HG03139 (cell line): Measurements from ENCODE around the gene DPP4.
"Not testable (repeated sequence)": the region's sequence is repeated elsewhere in the genome, so short reads cannot be mapped to it uniquely, and the experiment has no call there.

ENCODE experiments used
- ATAC-seq: cut with Tn5 transposase; IDR thresholded peaks from one replicate; pipeline ENCODE4 v1.9.1; 2021; ENCODE audit not compliant: unreplicated experiment

Gene DPP4

GRCh38 chr2:162058973-162059668 lies 14.9 kb downstream of the DPP4 start:
- peak; percentile 72 for ATAC-seq

DNA sequence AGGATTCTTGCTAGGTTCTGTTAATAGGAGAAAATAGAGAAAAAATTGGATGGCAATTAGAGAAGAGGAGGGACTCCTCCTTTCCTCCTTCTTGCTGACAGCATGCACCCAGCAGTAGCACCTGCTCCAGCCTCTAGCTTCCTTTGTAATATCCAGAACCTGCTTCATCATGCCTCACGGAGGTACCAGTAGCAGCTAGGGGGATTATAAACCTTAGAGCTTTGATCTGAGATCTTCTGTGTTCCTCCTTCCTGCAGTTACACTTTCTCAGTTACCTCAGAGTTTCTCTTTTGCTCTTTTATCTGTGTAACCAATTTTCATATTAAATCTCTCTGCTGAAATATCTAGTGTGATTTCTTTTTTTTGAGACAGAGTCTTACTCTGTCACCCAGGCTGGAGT lies 16.6 kb downstream of the DPP4 start:
- no peak for ATAC-seq

DNA sequence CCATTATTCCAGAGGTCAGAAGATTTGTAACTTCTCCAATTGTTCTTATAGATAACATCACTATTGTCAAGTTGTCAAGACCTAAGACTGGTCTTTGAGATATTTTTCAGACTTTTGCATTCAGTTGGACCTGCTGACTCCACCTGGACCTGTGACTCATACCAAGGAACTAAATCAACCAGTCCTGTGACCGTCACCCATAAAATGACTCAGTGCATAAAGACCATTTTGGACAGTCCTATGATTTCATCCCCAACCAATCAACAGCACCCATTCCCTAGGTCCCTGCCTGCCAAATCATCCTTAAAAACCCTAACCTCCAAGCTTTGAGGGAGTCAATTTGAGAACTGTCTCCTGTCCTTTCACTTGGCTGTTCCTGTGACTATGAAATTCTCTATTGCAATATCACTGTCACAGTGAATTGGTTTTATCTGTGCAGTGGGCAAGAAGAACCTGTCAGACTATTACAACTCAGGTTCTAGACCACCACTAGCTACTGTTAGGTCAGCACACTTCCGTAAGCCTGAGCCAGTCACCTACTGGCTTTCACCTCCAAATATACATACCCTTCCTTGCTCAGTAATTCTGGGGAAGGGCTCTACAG lies 17.1 kb downstream of the DPP4 start:
- ATAC-seq: no peak

- ATAC-seq: no peak
These were observed 20.2 kb downstream of the DPP4 start for GRCh38 chr2:162053808-162054155.

DNA sequence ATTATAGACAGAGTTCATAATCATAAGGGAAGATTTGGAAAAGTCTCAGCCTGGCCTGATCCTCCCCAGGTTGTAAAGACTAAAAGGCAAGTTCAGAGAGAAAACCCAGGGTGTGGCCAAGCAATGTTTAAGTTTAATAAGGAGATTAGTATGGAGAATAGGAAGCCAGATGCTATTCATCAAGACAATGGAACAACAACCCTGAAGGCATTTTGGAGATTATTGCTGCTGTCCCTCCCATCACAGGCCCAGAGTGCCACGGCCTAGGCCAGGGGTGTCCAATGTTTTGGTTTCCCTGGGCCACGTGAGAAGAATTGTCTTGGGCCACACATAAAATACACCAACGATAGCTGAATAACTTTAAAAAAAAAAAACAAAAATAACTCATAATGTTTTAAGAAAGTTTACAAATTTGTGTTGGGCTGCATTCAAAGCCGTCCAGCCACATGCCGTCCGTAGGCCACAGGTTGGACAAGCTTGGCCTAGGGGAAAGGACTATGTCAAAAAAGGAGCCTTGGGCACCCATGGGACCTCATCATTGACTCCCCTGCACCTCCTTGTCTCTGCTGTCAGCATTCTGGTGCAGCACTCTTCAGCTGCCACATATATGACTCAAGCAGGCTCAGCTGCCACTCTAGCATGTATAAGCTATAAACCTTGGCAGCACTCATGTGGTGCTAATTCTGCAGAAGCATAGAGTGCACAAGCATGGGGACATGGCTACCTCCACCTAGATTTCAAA lies 20.8 kb downstream of the DPP4 start:
- ATAC-seq: no peak

GRCh38 chr2:162050513-162050961 lies 23.5 kb downstream of the DPP4 start:
- no peak for ATAC-seq

- ATAC-seq: not testable (repeated sequence)
These were observed 24.9 kb downstream of the DPP4 start for GRCh38 chr2:162049089-162049488.

GRCh38 chr2:162044586-162044985 lies 29.4 kb downstream of the DPP4 start:
- no peak for ATAC-seq

- ATAC-seq: no peak
These were observed 30.9 kb downstream of the DPP4 start for GRCh38 chr2:162043132-162043531.

- no peak for ATAC-seq
These were observed 32.5 kb downstream of the DPP4 start for GRCh38 chr2:162041485-162041884.

GRCh38 chr2:162038725-162039124 lies 35.3 kb downstream of the DPP4 start:
- no peak for ATAC-seq

DNA sequence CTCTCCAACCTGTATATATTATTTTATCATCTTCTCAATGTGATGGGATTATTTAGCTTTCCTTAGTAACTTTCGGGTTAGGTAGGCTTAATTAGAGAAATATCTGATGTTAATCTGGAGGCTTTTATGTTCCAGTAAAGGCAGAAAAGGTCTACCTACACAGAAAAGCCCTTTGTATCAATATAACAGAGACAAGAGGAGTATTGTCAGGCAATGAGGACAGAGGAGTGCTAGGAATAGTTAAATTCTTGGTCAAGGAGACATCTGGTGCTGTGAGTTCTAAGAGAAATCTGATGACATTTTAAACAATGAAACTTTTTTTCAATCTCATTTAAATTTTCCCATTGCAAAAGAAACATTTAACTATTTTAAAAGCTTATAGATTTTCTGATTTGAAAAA lies 36.1 kb downstream of the DPP4 start:
- no peak for ATAC-seq

DNA sequence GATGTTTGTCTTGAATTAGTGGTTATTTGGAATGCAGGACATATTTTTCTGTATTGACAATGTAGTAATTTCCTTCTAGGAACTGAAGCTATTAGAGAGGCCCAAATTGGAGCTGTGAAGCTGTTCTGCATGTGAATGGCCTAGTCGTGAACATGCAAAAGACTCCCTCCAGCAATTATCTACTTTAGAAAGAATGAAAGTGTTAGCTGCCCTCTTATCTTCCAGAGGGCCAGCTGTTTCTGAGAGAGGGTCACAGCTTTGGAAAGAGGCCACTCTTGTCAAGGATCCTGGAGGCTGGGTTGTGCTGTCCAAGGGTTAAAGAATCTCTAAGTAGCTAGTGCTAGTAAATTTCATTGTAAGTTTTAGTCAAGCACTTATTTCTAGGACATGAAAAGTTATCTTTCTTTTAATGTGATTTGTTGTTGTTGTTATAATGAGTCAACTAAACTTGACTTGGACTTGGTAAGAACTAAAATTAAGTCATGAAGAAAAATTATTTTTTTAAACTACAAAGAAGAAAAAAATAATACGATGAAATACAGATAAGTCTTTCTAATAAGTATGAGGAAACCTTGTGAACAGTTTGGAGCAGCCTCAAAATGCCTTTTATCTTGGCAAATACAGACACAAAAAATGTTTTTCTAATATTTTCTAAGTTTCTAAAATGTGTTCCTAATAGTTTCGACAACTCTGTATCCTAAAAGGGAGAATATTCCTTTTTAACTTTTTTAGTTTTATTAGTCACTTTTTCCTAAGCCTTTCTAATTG lies 36.8 kb downstream of the DPP4 start:
- ATAC-seq: no peak

GRCh38 chr2:162035981-162036380 lies 38.0 kb downstream of the DPP4 start:
- ATAC-seq: no peak

- ATAC-seq: no peak
These were observed 43.4 kb downstream of the DPP4 start for GRCh38 chr2:162030363-162031190.

DNA sequence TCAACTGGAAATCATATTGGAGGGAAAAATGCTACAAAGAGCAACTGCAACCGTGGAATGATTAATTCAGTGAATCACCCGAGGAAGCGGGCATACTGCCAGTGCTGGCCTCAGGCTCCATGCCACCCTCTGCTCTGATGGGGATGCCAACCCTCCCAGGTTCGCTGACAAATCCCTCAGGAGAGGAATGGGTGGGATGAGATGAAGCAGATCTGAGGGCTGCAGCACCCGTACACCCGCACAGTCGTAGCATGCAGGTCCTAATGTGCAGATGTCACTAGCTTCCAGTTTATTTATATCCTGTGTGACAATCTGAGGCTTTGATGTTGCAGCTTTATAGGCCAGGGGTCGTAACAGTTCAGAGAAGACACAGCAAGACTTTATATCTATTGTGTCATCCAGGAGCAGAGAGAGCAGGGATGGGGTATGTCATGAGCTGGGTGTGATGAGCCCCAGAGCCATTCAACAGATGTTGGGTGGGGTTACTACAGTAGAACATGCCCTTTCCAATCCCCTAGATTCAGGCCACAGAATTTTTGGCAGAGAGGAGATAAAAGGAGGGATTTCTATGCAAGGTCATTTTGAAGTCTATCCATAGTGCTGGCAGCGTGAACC lies 44.6 kb downstream of the DPP4 start:
- no peak for ATAC-seq

DNA sequence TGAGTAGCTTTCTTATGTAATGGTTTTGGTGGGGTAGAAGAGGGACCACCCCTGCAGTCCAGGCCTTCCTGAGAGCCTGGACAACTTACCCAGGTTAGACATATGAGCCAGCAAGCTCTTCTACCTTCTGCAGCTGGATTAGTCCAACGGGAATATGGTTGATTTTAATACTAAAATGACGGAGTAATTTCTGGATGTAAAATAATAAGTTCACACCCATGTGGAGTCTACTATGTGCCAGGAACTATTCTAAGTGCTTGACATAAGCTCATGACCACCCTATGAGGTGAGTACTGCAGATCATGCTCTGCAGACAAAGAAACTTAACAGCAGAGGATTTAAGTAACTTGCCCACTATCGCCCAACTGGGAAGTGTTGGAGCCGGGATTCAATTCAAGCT lies 45.5 kb downstream of the DPP4 start:
- no peak for ATAC-seq

DNA sequence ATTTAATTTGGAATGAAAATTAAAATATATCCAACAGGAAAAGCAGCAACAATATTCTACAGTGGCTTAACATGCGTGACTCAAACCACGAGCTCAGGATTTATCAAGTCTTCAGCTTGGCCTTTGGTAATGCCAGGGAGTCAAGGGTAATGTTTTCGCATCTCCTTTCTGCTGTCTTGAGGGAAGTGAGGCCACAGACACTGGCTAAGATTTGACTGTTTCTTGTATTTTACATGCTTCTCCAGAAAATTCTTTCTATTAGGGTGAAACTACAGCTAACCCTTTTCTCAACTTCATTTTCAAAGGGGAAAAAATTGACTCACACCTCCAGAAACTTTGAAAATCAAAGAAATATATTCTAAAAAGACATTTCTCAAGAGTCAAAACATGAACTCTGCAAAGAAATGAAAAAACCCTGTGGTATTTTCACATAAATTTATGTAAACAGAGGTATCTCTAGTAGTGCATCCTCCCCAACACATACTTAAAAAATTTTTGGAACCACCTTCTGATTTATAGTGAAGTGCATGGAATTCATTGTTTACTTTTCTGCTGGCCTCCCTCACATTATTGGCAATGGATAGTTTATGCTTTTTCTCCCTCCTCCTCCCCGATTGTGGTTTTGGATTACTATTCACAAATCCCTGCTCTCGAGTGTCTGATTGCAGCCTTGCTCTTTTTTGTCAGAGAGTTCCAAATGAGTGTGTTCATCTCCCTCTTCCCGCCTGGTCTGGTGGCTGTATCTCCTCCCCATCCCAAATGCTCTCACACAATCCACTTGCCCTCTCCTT lies 48.7 kb downstream of the DPP4 start:
- no peak for ATAC-seq

GRCh38 chr2:162022290-162022945 lies 51.6 kb downstream of the DPP4 start:
- no peak for ATAC-seq
